Panc1 (cell line): ENCODE results near the gene CEACAM3. TPM values are rescaled to one million over a fixed set of nuclear protein-coding genes. Genes with fewer than 3 reads are reported as not detected.
"Not testable (repeated sequence)": the region's sequence is repeated elsewhere in the genome, so short reads cannot be mapped to it uniquely, and the experiment has no call there.

Source experiments
- ATAC-seq: fragments of 200-7000 bp; cut with Tn5 transposase; 2 replicates; pipeline ENCODE4 v1.9.1; 2020; ENCODE audit warnings: mild to moderate bottlenecking, moderate library complexity
- BruUV-seq: library from RNA; stranded (reverse); fragments of 400-500 nt; replicated peaks from 2 replicates; lab custom pipeline; 2021; lab: Mats Ljungman, UMichigan
- CTCF ChIA-PET: fragments of 300-600 bp; sonication (Branson Sonifier 250); formaldehyde crosslinking; loops from one replicate; lab custom pipeline; 2022; ENCODE audit warnings: antibody characterized with exemption; lab: Charles Lee
- POLR2A ChIA-PET: fragments of 300-600 bp; sonication (Branson Sonifier 250); formaldehyde crosslinking; loops from one replicate; lab custom pipeline; 2022; ENCODE audit warnings: antibody characterized with exemption; lab: Charles Lee
- DNase-seq: peaks from one replicate; pipeline ENCODE4 v3.0.0-alpha.2; 2010; ENCODE audit warnings: low read depth, low spot score
- H3K27ac ChIP-seq: 2 replicates; pipeline ENCODE4 v1.5.1; 2011; ENCODE audit warnings: mild to moderate bottlenecking, low read length, inconsistent platforms
- H3K27me3 ChIP-seq: fragments of 200-500 bp; sonication (Bioruptor generic); 2 replicates; pipeline ENCODE4 v1.6.0; 2014; ENCODE audit warnings: low read length, inconsistent platforms; ENCODE audit not compliant: control insufficient read depth, insufficient read depth
- H3K36me3 ChIP-seq: fragments of 200-500 bp; sonication (Bioruptor generic); 2 replicates; pipeline ENCODE4 v1.5.1; 2014; ENCODE audit warnings: inconsistent platforms, mild to moderate bottlenecking, low read length, moderate library complexity; ENCODE audit not compliant: control insufficient read depth, insufficient read depth
- H3K4me1 ChIP-seq: 2 replicates; pipeline ENCODE4 v1.5.1; 2011; ENCODE audit warnings: inconsistent platforms, mild to moderate bottlenecking, low read length, moderate library complexity; ENCODE audit not compliant: control insufficient read depth, insufficient read depth
- H3K4me3 ChIP-seq, 2 experiments: 2 replicates each; pipeline ENCODE4 v1.5.1; 2011 to 2012; ENCODE audit warnings: low read depth in 2 of 2, low read length in 2 of 2, mild to moderate bottlenecking in 2 of 2, inconsistent platforms in 1 of 2, moderate library complexity in 1 of 2
- H3K9me3 ChIP-seq: fragments of 200-500 bp; sonication (Bioruptor generic); 2 replicates; pipeline ENCODE4 v1.5.1; 2014; ENCODE audit warnings: low read depth, mild to moderate bottlenecking, inconsistent platforms, low read length, moderate library complexity; ENCODE audit not compliant: control insufficient read depth, insufficient read depth
- POLR2AphosphoS5 ChIP-seq: IDR thresholded peaks from 2 replicates; pipeline ENCODE4 v1.6.1; 2012; ENCODE audit warnings: mild to moderate bottlenecking, low read depth, low read length, moderate library complexity
- REST ChIP-seq, 2 experiments: IDR thresholded peaks; 2 replicates each; pipeline ENCODE4 v1.6.1; 2011 to 2012; ENCODE audit warnings: low read depth in 2 of 2, control low read depth in 1 of 2, low read length in 1 of 2, mild to moderate bottlenecking in 1 of 2, moderate library complexity in 1 of 2; ENCODE audit not compliant: insufficient read depth in 1 of 2
- SIN3A ChIP-seq: IDR thresholded peaks from 2 replicates; pipeline ENCODE4 v1.6.1; 2012; ENCODE audit warnings: low read depth, mild to moderate bottlenecking, low read length, moderate library complexity, borderline replicate concordance; ENCODE audit not compliant: insufficient read depth
- TCF7L2 ChIP-seq: IDR thresholded peaks from 2 replicates; pipeline ENCODE4 v1.6.1; 2011; ENCODE audit warnings: mild to moderate bottlenecking, low read depth, low read length, inconsistent platforms
- in situ Hi-C: cut with HindIII; loops from 2 replicates; pipeline ENCODE4 v1.10.0; 2016; ENCODE audit warnings: low sequenced_read_pairs, low pct_unique_long_range_greater_than_20kb
- intact Hi-C: fragments of 100-400 bp; cut with micrococcal nuclease; formaldehyde crosslinking; loops from one replicate; pipeline ENCODE4 v1.10.0; 2022; ENCODE audit not compliant: unreplicated experiment
- total RNA-seq: library from RNA; stranded (reverse); gene quantifications from one replicate; pipeline ENCODE4 v1.2.1, GENCODE V29; 2021; ENCODE audit not compliant: unreplicated experiment
- TF ChIP-seq, protein P1 (sequence below): fragments of 450-650 bp; IDR thresholded peaks from 2 replicates; pipeline ENCODE4 v1.5.1; 2017; ENCODE audit warnings: mild to moderate bottlenecking

Gene CEACAM3
- total RNA-seq, 1 experiment from 2014 or later: not detected

DNA sequence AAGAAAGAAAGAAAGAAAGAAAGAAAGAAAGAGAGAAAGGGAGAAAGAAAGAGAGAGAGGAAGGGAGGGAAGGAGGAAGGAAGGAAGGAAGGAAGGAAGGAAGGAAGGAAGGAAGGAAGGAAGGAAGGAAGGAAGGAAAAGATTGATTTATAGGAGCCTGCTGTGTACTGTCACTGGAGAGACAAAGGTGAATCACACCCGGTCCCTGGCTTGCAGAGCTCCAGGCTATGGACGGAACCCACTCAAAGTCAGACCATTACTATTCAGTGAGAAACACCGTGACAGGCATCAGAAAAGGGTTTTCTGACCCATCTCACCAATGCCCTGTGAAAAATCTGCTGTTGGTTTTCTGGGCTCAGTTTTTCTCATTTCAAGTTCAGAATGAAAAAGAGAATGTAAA is 48.4 kb upstream of the CEACAM3 start:
- H3K4me1 ChIP-seq: no peaks in the 10 kb centered on the region

DNA sequence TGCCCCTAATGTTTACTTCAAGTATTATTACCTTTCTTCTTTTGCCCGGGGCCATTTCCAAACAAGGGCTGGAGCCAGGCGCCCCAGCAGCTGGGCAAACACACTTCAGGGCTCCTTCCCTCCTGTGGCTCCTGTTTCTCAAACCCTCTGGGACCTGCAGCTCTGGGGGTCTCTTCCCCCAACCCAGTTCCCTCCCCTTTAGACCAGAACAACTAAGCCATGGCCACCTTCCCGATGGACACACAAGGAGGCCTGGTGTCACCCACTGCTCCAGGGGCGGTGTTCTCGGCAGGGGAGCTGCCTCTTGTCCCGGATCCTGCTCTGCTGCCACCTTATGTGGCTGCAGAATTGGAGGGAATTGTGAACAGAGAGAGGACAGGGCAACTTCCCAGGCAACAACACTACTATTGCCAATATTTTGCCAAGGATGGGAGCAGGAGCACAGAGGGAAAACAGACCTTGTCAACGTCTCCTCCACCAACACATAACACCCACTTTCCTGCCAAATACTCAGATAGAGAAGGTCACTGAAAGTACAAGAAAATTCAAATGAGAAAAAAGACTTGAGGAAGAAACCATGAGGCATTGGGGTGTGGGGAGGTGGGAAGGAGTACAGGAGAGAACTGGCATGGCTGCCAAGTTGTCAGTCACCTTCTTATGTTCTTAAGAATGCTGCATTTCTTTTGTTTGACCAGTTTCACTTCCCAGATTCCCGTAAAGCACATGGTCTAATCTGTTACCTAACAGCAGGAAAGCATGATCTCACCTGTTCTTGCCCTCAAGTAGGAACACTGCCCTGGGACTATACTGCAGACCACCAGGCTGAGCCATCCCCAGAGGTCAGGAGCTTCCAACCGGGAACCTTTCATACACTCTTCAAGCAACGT is 45.9 kb upstream of the CEACAM3 start:
- H3K27me3 ChIP-seq, H3K9me3 ChIP-seq, H3K4me3 ChIP-seq, ATAC-seq, H3K36me3 ChIP-seq, BruUV-seq, H3K4me1 ChIP-seq, H3K27ac ChIP-seq, DNase-seq, POLR2A ChIA-PET, in situ Hi-C loops: not testable (repeated sequence)
- CTCF ChIA-PET: interaction anchor here (0.7 kb wide), 1 partner anchor 22 kb away, joined by 3 read pairs; no protein-coding TSS in a partner anchor
- intact Hi-C loops: loop anchor here (5.0 kb wide), 1 partner anchor 37 kb away; no protein-coding TSS in a partner anchor

More for the DNA sequence above, 48.4 kb upstream of the CEACAM3 start:
- DNase-seq: no peak
- no peaks in the 10 kb centered on the region for H3K36me3 ChIP-seq
- H3K27me3 ChIP-seq: no peaks in the 10 kb centered on the region; the same call in 1 of the 2 replicates
- ChIA-PET POLR2A (no interaction called here), CTCF (interaction anchor here (0.6 to 2.0 kb wide), 2 partner anchors 15 to 41 kb away, joined by 4 to 11 read pairs; no protein-coding TSS in a partner anchor)
- intact Hi-C loops (loop anchor here (5.0 kb wide), 1 partner anchor 106 kb away; no protein-coding TSS in a partner anchor), in situ Hi-C loops (no loop called here)
- no peak overlapping the region for H3K4me3 ChIP-seq
- H3K9me3 ChIP-seq: no peaks in the 10 kb centered on the region
- no peak for ATAC-seq
- BruUV-seq: no TSS peak
- no peak overlapping the region for H3K27ac ChIP-seq
- no peak for TF ChIP-seq REST (IDR thresholded peaks at IDR 0.05; ENCODE audit: insufficient read depth in 1 of 2, low read depth in 2 of 2, low read length in 1 of 2)
- TF ChIP-seq TCF7L2: no peak
- no peak for TF ChIP-seq POLR2AphosphoS5
- TF ChIP-seq SIN3A: no peak
- TF ChIP-seq, protein P1, sequence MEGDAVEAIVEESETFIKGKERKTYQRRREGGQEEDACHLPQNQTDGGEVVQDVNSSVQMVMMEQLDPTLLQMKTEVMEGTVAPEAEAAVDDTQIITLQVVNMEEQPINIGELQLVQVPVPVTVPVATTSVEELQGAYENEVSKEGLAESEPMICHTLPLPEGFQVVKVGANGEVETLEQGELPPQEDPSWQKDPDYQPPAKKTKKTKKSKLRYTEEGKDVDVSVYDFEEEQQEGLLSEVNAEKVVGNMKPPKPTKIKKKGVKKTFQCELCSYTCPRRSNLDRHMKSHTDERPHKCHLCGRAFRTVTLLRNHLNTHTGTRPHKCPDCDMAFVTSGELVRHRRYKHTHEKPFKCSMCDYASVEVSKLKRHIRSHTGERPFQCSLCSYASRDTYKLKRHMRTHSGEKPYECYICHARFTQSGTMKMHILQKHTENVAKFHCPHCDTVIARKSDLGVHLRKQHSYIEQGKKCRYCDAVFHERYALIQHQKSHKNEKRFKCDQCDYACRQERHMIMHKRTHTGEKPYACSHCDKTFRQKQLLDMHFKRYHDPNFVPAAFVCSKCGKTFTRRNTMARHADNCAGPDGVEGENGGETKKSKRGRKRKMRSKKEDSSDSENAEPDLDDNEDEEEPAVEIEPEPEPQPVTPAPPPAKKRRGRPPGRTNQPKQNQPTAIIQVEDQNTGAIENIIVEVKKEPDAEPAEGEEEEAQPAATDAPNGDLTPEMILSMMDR: no peak
